ENCODE measurements around the gene WWC2.

The WWC2 gene

DNA sequence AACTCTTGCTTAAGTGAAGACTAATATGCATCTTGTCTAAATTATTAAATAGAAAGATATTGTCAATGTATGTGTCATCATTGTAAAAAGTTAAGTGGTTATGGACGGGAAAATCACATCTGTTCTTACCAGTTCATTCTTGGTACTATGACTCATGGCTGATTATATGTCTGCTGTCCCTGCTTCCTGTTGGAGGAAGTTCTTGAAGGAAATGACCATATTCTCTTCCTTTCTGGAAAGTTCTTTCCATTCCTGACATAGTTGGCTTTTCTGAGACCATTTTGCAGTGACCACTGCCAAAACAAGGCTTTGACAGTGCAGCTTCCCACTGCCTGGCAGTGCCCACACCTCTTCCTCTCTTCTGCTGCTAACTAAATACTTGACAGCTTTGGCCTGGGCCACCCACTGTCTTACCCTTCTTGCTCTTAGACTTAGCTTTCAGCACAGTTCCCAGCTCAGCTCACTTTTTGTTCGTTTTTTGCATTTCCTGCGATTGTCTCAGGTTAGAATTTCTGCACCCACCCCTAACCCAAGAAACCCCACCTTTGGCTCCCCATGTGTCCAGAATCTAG lies 236.4 kb downstream of the WWC2 start:
- peak; percentile 58 for DNase-seq

DNA sequence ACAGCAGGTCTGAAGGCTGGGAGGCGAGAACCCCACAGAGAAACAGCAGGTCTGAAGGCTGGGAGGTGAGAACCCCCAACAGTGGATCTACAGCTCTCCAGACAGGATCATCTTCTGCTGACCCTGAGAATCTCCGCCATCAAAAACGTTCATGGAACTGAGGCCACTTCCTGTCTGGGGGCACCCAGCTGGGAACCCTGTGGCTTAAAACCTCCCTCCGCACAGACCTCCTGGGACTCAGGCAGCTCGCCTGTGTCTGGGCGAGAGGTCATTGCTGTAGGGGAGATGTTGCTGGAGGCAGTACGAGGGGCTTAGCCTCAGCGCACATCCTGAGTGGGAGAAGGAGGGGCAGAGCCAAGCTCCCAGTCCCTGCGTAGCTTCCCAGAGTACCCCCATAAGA lies 238.3 kb downstream of the WWC2 start:
- DNase-seq: no peak

DNA sequence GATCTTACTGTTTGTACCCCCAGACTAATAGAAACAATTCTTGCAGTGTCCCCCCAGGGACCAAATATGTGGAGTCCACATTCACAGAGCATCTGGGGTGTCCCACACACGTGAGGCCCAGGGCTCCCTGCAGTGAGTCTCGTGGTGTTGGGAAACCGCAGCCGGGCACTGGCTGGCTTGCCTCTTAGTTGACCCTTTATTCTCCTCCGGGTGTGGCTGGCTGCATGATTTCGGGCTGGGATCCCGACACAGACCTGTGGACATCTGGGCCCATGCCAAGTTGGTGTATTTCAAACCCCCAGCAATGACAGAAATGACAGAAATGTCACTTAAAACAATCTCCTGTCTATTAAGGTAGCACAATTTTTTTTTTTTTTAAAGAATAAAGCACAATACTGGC lies 238.8 kb downstream of the WWC2 start:
- DNase-seq: no peak

DNA sequence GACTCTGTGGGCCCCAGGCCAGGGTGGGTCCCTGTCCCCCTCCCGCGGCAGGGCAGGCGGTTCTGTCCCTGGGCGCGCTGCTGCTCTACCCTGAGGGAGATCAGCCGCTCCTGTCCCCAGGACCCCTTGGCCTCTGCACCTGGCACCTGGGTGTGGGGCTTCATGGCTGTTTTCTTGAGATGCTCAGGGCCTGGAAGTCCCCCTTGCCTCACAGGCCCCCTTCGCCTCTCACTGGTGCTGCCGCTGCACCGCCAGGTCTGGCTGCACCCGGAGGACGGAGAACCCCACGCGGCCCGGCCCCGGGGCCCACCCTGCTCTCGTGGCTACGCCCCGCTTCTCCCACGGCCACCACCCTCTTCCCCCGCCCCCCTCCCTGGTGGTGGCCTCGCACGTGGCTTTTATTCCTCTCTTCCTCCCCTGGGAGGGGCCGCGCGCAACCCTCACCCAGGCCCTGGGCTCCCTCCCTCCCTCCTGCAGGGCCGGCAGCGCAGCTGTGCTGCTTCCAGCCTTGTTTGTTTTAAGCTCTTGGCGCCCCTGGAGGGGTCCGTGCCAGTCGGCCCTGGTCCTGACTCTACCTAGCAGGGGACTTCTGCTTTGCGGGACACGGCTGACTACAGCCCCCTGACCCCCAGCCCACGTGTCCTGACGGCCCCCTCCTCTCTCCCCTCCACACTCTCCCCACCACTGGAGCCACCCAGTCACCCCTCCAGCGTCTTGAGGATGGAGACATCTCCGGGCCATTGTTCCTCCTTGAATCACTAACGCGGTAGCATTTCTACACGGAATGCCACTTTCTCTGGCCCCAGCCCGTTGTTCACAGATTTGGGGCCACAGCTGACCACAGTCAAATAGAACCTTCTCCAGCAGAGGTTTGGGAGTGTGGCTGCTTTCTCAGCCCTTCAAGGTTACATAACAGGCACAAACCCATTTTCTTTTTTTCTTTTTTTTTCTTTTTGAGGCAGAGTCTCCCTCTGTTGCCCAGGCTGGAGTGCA lies 243.8 kb downstream of the WWC2 start:
- no peak for DNase-seq

DNA sequence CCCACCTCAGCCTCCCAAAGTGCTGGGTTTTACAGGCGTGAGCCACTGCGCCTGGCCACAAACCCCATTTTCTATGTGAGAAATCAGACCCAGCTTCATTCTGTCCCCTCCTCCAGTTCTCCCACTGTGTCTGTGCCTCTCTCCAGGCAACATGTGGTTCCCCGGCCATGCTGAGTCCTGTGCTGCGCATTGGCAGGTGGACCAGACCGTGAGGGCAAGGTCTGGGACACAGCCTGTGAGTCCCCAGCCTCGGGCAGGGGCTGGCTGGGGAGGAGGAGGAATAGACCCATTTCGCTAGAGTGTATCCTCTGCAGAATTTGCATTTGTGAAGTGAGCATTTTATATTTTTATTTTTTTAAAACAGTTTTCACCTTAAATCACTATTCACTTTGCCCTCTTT lies 244.7 kb downstream of the WWC2 start:
- DNase-seq: no peak

DNA sequence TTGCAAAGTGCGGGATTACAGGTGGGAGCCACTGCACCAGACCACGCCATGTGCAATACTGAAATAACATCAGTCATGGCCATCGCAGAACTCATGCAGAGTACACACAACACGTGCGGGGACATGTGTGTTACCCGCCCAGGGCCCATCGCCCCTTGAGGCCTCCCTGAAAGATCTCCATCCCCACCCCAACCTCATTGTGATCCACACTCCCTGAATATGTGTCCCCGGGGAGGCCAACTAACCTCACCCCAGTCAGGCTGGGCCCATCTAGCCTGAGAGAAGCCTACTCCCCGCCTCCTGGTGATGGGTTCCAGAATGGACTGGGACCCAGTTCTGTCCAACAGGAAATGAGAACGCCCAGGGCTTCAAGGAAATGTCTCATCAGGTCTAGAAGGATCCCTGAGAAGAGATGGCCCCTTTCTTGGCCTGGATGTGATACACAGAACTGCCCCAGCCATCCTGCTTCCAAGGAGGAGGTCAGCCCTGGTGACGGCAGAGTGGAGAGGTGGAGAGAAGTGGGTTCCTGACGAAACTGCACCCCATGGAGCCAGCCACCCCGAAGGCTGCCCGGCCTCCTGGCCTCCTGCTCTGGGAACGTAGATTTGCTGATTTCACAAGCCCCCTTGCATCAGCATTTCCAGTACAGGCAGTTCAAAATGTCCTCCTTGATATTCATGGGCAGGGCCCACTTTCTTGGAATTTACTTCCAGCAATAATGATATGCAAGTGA lies 245.6 kb downstream of the WWC2 start:
- DNase-seq: no peak

DNA sequence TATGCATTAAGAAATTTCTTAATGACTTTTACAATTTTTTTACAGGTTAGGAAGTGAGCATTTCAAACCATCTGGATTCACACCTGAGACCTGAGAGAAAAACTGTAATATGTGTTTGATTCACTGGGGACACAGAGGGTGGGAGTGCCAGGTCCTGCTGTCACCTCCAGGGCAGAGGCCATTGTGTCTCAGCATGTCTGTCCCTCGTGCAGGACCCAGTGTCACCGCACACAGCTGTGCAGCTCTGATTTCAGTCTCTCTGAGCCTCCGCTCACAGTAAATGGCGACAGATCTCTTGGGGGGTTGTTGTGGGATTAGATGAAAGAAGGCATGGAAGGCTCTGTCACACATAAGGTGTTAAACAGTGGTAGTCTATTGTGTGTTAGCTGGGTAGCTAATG lies 246.2 kb downstream of the WWC2 start:
- no peak for DNase-seq

DNA sequence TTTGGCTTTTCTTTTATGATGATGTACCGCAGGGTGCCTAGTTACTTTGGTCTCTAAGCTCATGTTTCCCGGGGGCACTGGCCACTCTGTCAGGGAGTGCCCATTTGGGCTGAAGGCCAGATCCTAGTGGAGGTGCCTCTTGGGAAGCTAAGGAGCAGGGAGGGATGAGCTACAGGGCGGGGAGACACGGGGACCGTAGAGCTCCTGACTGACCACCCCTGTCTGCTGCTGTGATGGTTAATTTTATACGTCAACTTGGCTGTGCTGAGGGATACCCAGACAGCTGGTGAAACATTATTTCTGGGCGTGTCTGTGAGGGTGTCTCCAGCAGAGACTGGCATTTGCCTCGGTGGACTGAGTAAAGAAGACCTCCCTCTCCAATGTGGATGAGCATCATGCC lies 248.1 kb downstream of the WWC2 start:
- no peak for DNase-seq

DNA sequence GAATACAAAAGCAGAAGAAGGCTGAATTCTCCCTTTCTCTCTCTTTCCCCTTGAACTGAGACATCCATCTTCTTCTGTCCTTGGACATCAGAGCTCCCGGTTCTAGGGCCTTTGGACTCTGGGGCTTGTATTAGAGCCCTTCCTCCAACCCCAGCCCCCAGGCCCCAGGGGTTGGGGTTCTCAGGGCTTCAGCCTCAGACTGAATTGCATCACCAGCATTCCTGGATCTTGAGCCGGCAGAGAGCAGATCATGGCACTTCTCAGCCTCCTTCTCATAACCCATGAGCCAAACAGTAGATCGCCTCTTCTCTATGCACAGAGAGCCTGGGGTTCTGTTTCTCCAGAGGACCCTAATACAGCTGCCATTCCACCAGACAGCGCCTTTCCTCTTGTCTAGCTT lies 248.5 kb downstream of the WWC2 start:
- no peak for DNase-seq

DNA sequence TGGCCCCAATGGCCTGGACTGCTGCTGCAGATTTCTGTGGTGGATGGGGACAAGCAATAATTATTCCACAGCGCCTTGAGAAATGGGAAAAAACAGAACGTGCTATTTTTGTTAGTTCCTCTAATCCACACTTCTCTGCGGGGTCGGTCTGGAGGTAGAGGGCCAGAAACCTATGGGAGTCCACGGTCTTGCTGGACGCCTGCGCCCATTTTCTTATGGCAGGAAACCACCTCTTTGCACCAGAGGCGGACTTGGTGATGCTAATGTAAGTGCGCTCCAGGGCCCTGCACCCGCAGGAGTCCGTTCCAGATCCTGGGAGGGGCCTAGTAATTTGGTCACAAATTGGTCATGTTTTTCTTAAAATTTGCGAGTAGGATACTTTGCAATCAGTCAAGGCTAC lies 249.1 kb downstream of the WWC2 start:
- no peak for DNase-seq

DNA sequence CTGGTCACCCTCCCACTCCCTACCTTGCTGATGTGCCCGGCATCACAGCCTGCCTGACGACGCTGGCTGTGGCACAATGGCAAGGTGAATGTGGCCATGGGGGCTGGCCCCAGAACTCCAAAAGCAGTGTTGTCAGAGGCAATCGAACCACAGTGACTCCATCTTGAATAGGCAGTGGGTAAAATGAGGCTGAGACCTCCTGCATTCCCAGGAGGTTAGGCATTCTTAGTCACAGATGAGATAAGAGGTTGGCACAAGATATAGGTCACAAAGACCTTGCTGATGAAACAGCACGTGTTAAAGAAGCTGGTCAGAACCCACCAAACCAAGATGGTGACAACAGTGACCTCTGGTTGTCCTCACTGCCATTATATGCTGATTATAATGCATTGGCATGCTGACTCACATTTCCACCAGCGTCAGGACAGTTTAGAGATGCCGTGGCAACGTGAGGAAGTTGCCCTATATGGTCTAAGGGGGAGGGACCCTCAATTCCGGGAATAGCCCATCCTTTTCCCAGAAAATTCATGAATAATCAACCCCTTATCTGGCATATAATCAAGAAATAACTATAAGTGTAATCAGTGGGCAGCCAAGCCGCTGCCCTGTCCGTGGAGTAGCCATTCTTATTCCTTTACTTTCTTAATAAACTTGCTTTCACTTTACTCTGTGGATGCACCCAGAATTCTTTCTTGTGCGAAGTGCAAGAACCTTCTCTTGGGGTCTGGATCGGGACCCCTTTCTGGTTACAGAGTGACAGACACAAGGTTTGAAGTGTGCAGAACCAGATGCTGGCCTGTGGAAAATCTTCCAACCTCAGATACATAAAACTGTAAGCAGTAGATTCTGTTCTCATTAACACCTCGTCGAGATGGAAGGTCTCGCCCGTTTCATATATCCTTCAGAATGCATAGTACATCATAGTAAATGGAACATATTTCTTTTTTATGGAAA lies 249.9 kb downstream of the WWC2 start:
- DNase-seq: peak; percentile 84

DNA sequence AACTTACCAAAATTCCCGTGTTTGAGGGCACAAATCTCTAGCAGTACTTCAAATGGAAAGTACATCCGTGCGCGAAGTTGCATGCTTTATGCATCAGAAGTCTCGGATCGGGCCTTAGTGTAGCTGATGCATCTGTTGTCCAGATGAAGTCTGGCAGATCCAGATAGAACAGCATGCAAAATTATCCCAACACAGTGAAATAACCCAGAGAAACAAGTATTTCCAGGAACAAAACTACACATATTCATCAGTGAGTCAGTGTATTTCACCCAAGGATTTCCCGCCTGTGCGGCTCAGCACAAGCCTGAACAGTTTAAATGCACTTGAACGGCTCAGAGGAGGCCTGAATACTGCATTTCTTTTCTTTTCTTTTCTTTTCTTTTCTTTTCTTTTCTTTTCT lies 250.6 kb downstream of the WWC2 start:
- peak; percentile 13 for DNase-seq

DNA sequence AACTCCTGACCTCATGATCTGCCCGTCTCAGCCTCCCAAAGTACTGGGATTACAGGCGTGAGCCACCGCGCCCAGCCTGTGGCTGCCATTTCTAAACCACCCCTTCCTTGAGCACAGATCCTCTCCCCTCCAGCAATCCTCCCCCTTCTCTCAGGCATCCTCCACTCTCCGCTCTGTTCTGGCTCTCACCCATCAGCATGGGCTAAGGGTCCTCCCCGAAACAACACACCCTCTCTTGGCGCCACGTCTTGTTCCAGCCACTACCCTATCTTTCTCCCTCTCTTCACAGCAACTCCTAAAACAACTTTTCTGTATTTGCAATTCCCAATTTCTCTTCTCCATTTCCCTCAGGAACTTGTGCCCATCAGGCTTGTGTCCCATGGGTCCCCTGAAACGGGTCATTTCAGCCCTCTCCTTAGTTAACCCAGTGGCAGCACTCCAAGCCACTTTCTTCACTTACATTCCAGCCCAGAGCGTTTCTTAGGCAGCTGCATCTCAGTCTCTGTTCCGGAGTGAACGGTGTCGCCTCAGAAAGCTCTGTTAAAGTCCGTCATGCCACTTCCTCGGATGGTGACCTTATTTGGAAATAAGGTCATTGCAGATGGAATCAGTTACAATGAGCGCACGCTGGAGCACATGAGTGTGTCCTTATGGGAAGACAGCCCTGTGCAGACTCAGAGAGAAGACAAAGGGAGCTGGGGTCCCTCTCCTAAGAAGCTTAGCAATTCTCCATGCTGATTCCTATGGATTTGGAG lies 251.4 kb downstream of the WWC2 start:
- no peak for DNase-seq

DNA sequence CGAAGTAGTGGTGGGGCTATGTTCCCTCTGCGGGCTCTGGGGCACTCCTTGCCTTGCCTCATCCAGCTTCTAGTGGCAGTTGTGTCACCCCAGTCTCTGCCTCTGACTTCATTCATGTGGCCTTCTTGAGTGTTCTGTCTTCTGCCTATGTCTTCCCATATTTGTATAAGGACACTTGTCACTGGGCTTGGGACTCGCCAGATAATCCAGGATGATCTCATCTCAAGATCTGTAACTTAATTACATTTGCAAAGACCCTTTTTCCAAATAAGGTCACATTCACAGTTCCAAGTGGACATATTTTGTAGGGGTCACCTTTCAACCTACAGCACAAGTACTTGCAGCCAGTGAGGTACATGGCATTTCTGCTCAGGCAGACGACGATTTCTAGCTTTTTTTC lies 253.5 kb downstream of the WWC2 start:
- DNase-seq: no peak

DNA sequence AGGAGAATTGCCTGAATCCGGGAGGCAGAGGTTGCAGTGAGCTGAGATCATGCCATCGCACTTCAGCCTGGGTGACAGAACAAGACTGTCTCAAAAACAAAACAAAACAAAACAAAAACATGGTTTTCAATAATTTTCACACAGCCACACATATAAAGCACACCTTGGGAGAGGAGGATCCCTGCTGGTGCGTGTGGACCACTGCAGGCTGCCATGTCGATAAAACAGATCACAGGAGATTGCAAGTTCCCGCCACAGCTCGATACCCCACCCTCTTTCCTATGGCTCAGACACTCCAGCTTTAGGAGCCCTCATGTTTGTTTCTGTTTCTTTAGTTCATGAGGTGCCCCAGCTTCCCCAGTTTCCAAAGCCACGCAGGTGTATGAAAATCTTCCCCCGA lies 254.5 kb downstream of the WWC2 start:
- no peak for DNase-seq

DNA sequence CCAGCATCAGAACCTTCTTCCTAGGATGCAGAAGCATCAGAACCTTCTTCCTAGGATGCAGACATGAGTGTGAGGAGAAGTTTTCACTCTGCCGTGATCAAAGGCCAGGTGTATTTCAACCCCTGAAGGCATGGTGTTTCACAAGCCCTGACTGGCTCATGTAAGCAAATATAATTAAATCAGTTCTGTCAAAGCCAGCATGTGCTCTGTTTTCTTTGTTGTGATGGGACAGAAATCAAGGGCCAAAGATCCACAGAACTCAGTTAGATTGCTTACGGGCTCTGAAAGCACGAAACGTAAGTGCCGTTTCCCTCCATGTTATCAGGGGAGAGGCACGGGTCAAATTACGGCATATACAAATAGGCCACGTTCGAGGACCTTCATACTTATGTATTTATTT lies 255.2 kb downstream of the WWC2 start:
- DNase-seq: no peak

DNA sequence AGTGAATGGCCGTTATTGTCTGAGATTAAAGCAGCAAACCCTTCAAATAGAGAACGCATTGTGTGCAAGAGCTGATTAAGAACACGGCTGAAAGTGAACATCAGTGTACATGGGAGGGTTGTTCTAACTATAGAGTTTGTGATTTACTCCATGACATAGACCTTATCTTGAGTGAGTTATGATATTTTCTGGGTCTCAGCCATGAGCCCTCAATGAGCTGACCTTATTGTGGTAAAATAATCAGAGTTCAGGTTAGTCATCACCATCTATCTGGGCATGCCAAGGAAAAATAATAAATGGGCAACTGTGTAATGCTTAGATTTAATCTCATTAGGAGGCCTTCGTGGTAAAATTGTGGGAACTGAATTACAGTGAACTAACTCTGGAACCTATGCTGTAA lies 256.3 kb downstream of the WWC2 start:
- no peak for DNase-seq

DNA sequence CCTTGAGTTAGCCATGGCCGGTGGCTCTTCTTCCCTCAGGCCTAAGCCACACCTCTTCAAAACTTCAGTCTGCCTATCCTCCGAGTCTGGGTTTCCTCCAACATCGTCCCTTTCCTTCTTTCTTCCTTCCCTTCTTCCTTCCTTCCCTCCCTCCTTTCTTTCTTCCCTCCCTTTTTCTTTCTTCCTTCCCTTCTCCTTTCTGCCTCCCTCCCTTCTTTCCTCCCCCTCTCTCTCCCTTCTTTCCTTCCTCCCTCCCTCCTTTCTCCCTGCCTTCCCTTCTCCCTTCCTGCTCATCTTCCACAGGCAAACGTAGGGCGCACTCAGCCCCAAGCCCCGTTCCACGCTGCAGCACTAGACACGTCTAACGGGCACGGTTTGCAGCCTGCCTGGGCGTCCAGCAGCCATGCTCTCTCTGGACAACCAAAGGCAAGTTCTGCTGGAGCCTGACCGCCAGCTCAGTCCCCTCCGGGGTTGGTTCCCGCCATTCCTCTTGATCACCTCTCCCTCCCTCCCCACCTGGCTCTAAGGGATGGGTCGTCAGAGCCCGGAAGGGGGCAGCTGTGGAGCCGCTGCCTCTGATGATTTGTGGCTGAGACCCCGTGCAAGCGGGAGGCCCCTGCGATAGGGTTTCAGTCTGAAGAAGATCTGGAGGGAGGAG lies 257.2 kb downstream of the WWC2 start:
- DNase-seq: no peak

DNA sequence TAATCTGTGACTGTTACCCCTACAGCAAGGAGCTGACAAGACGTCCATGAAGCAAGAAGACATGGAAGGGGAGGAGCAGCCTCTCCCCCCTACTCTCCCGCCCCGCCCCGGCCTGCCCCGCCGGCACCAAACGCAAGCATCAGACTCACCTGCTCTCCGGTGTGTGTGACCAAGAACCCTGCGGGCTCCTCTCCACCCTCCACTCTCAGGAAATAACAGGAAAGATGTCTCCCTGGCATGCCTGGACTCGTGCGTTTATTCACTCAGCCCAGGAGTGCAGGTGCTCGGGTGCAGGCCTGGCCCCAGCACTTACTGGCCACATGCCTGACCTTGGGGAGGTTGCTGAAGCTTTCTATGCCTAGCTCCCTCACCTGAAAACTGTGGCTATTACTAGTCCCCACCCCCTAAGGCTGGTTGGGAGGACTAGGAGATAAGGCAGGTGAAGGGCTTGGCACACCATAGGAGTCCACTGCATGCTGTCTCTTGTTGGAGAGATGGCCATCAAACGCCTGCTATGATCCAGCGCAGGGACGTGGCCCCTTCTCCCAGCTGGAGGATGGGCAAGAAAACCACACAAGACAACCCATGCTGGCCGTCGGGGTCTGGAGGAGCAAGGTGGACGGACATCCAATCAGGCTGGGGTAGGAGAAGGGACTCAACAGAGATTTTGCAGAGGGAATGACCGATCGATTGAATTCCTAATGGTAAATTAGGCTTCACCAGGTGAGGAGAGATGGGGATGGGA lies 258.0 kb downstream of the WWC2 start:
- no peak for DNase-seq

DNA sequence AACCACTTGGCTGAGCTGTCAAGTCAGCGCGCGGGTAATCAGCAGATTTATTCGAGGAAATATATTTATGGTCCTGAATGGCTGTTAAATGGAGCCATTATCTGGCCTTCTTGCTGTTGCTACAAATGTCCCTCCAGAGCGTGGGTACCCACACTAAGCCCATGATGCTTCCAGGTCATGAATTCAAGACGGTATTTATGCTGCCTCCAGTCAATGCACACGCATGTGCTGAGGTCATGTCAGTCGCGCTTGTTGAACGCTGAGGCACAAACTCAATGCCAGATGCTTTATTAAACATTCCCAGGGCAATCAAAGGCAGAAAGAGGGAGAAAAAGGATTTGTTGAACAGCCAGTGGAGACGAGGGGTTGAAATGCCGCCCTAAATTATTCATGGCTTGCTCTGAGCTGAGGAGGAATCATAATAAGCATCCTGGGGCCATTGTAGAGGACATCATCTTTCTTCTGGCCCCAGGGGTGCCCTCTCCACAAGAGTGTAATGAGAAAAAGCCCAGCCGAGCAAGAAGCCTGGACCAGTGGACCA lies 259.2 kb downstream of the WWC2 start:
- no peak for DNase-seq

Measured in inflammatory macrophage treated with lipopolysaccharide for 4 hours (primary cell).